NK-92 (cell line): Measurements from ENCODE around the gene MGAT2.
A peak's percentile ranks its signal among the peaks of the same experiment; 100 is the strongest.
"Not testable (repeated sequence)": the region's sequence is repeated elsewhere in the genome, so short reads cannot be mapped to it uniquely, and the experiment has no call there.

Experiments used
- DNase-seq: peaks from one replicate; lab custom pipeline; 2025; ENCODE audit not compliant: unreplicated experiment; lab: John Stamatoyannopoulos, UW

Gene MGAT2

GRCh38 chr14:49620182-49621113 is at the start of gene MGAT2, which contains the start of gene RPL36AL:
Gene MGAT2 (plus strand): TSS chr14:49620799. CDS start chr14:49621269, 470 bp downstream.
Gene RPL36AL (minus strand): TSS chr14:49620626. CDS start chr14:49619104, 1,522 bp downstream.
- peak; percentile 61 for DNase-seq

GRCh38 chr14:49574038-49574437 is 46.6 kb upstream of the MGAT2 start:
- DNase-seq, result no peak

- DNase-seq, result no peak
These were observed 42.5 kb upstream of the MGAT2 start for GRCh38 chr14:49578141-49578540.

- no peak for DNase-seq
These were observed 40.8 kb upstream of the MGAT2 start for GRCh38 chr14:49579841-49580240.

GRCh38 chr14:49581209-49582112 is 39.1 kb upstream of the MGAT2 start:
- no peak for DNase-seq

- no peak for DNase-seq
These were observed 38.3 kb upstream of the MGAT2 start for GRCh38 chr14:49582113-49582977.

GRCh38 chr14:49583629-49584028 is 37.0 kb upstream of the MGAT2 start:
- DNase-seq, result no peak

- no peak for DNase-seq
These were observed 36.5 kb upstream of the MGAT2 start for GRCh38 chr14:49584058-49584457.

GRCh38 chr14:49584981-49585640 is 35.5 kb upstream of the MGAT2 start:
- not testable (repeated sequence) for DNase-seq

GRCh38 chr14:49585803-49586672 is 34.6 kb upstream of the MGAT2 start, which contains the start of gene RPS29:
Gene RPS29 (minus strand): TSS chr14:49586380. CDS start chr14:49586346, 34 bp downstream.
- DNase-seq, result peak; percentile 87

- no peak for DNase-seq
These were observed 33.7 kb upstream of the MGAT2 start for GRCh38 chr14:49586673-49587460.

- no peak for DNase-seq
These were observed 31.2 kb upstream of the MGAT2 start for GRCh38 chr14:49589387-49589786.

- no peak for DNase-seq
These were observed 27.6 kb upstream of the MGAT2 start for GRCh38 chr14:49593016-49593415.

GRCh38 chr14:49594347-49595091 is 26.1 kb upstream of the MGAT2 start:
- DNase-seq, result no peak

GRCh38 chr14:49598189-49598484 is 22.5 kb upstream of the MGAT2 start:
- no peak for DNase-seq

- DNase-seq, result no peak
These were observed 21.9 kb upstream of the MGAT2 start, which contains the start of gene LRR1 for GRCh38 chr14:49598485-49599300. Gene LRR1 (plus strand): TSS chr14:49598940. CDS start chr14:49599021, 81 bp downstream.

- no peak for DNase-seq
These were observed 13.0 kb upstream of the MGAT2 start for GRCh38 chr14:49607583-49607982.
